ENCODE data around the gene RORC.
"Not testable (repeated sequence)": the region's sequence is repeated elsewhere in the genome, so short reads cannot be mapped to it uniquely, and the experiment has no call there.

Gene RORC

DNA sequence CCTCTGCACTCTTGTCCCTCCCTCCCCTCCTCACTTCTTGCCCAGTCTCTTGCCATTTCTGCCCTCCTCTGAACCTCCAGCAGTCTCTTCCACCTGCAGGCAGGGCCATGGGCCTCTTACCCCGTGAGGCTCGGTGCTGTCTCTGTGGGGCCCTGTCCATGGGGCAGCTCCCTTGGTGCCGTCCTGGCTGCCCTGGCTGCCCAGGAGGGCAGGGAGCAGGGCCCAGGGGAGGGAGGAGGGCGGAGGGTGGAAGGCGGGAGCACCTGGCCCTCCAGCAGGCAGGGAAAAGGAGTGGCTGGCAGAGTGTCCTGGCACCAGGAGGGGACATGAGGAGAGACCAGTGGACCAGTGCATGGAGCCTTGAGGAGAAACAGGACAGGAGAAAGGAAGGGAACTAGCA, at the start of gene RORC:
Gene RORC, minus strand, starts transcription at position 198 of the 400 bp plus-strand sequence. Its CDS starts 38 bp downstream, at position 160.
- H3K36me3 Mint-ChIP-seq, result no peaks in the 10 kb centered on the region
- H3K9me3 Mint-ChIP-seq, result no peaks in the 10 kb centered on the region
- H3K27me3 Mint-ChIP-seq, result no peaks in the 10 kb centered on the region

DNA sequence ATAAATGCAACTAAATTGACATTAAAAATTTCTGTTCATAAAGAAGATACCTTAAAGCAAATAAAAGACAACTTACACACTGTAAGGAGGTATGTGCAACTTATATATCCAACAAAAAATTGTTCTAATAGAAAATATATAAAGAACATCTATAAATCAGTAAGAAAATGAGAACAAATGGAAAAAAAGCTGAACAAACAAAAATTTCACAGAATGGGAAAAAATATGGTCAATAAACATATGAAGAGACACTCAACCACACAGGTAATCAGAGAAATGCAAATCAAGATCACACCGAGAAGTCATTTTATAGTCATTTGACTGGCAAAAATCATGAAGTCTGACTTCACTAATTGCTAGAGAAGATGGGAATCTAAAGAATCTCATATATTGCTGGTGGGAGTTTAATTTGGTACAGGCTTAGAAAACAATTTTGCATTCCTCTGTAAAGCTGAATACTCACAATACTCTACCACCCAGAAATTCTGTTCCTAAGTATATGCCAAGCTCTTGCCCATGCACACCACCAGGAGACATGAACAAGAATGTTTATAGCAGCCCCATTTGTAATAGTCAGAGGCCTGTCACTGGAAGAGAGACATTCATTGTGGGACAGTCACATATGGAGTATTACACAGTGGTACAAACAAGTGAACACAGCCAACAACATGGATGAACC, 44.0 kb upstream of the RORC start:
- Mint-ChIP-seq H3K4me1 (peaks cover 28% of the 10 kb centered on the region), H3K36me3 (peaks cover 16% of the 10 kb centered on the region), H3K4me3 (no peak overlapping the region), H3K27ac (peak overlapping the region; percentile 31), H3K27me3 (no peaks in the 10 kb centered on the region), H3K9me3 (no peaks in the 10 kb centered on the region)

More for the DNA sequence above, at the start of gene RORC:
- H3K27ac Mint-ChIP-seq, result peak within 1 kb of the TSS; percentile 19
- peaks cover 56% of the 10 kb centered on the region for H3K4me1 Mint-ChIP-seq
- H3K4me3 Mint-ChIP-seq, result no peak within 1 kb of the TSS

DNA sequence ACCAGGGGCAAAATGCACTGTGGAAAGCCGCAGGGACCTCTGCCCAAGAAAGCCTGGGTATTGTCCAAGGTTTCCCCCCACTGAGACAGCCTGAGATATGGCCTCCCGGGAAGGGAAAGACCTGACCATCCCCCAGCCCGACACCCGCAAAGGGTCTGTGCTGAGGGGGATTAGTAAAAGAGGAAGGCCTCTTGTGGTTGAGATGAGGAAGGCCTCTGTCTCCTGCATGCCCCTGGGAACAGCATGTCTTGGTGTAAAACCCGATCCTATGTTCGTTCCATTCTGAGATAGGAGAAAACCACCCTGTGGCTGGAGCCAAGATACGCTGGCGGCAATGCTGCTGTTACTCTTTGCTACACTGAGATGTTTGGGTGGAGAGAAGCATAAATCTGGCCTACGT, 41.2 kb upstream of the RORC start:
- peaks cover 13% of the 10 kb centered on the region for H3K36me3 Mint-ChIP-seq
- peaks cover 28% of the 10 kb centered on the region for H3K4me1 Mint-ChIP-seq
- not testable (repeated sequence) for H3K9me3 Mint-ChIP-seq, H3K27me3 Mint-ChIP-seq, H3K4me3 Mint-ChIP-seq
- peak overlapping the region; percentile 84 for H3K27ac Mint-ChIP-seq

DNA sequence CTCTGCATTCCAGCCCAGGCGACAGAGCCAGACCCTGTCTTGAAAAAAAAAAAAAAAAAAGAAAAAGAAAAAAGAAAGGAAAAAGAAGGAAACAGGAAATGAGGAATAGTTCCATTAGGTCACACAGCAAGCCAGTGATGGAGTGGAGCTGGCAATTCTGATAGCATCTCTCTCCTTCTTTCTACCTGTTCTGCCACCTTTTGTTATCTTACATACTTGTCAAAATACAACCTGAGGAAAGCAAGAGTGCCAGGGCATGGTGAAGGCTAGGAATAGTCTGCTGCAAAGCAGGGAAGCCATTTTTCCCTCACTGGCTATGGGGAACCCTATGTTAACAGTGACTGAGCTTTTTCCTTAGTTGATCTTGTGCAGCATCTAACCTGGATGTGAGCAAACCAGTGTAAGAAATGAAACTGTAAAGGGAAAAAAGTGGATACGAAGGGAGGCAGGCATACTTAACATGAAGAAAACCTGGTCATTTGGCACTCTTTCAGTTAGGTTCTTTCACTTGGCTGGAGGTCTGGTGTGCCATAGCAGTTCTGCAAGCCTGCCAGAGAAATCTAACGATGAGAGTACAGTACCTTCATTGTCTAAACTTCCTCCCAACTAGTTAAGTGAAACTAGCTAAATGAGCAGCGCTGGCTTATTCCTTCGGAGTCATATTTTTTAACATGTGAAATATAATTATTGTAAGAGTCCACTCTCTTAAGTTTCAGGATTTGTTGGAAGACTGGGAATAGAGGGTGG, 39.9 kb upstream of the RORC start:
- Mint-ChIP-seq H3K4me1 (peaks cover 26% of the 10 kb centered on the region), H3K27me3 (no peaks in the 10 kb centered on the region), H3K27ac (no peak overlapping the region), H3K9me3 (no peaks in the 10 kb centered on the region), H3K36me3 (peaks cover 13% of the 10 kb centered on the region), H3K4me3 (no peak overlapping the region)

DNA sequence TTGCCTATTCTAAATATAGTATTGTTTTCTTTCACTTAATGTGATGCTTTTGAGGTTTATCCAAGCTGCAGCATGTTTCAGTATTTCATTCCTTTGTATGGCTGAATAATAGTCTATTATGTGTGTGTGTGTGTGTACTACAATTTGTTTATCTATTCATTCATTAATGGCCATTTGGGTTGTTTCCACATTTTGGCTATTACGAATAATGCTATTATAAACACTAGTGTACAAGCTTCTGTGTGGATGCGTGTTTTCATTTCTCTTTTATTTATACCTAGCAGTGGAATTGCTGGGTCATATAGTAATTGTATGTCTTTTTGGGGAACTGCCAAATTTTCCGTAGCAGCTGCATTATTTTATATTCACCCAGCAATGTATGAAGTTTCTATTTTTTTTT, 36.9 kb upstream of the RORC start:
- Mint-ChIP-seq H3K27me3 (no peaks in the 10 kb centered on the region), H3K9me3 (no peaks in the 10 kb centered on the region), H3K27ac (no peak overlapping the region), H3K4me1 (peaks cover 8% of the 10 kb centered on the region), H3K36me3 (peaks cover 5% of the 10 kb centered on the region), H3K4me3 (no peak overlapping the region)

DNA sequence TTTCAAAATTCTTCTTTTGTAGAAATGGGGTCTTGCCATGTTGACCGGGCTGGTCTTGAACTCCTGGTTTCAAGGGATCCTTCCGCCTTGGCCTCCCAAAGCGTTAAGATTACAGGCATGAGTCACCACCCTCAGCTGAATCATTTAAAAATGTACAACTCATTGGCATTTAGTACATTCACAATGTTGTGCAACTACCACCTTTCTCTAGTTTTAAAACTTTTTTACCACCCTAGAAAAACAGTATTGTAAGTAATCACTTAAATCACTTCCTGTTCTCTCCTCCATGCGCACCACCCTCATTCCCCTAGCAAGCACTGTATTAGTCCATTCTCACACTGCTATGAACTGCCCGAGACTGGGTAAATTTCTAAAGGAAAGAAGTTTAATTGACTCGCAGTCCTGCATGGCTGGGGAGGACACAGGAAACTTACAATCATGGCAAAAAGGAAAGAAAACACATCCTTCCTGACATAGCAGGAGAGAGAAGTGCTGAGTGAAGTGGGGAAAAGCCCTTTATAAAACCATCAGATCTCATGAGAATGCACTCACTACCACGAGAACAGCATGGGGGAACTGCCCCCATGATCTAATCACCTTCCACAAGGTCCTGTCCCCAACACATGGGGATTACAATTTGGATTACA, 36.3 kb upstream of the RORC start:
- Mint-ChIP-seq H3K27me3 (no peaks in the 10 kb centered on the region), H3K36me3 (peaks cover under 1% of the 10 kb centered on the region), H3K4me3 (no peak overlapping the region), H3K9me3 (no peaks in the 10 kb centered on the region), H3K27ac (peak overlapping the region; percentile 35), H3K4me1 (peaks cover 8% of the 10 kb centered on the region)

DNA sequence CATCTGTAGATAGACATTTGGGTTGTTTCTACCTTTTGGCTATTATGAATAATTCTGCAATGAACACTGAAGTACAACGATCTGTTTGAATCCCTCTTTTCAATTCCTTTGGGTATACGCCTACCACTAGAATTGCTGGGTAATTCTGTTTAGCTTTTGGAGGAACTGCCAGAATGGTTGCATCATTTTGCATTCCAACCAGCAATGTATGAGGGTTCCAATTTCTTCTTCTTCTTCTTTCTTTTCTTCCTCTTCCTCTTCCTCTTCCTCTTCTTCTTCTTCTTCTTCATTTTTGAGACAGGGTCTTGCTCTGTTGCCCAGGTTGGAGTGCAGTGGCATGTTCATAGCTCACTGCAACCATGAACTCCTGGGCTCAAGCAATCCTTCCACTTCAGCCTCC, 35.7 kb upstream of the RORC start:
- no peaks in the 10 kb centered on the region for H3K9me3 Mint-ChIP-seq

DNA sequence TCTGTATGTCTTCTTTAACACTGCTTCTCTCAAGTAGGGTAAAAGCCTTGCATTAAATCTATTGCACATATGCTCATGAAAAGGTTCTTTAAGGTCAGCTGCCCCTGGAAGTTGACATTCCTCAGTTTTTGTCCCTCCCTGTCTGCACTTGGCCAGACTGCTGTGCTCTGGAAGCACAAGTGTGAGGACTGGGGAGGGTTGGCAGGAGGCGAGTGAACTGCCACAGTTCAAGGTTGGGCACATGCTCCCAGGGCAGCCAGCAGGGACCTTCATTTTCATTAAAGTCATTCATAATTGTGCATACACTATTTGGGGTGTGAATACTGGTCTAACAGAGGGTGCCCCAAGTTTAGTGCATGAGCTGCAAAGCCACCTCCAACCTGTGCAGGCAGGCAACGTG, 32.8 kb upstream of the RORC start:
- Mint-ChIP-seq H3K36me3 (no peaks in the 10 kb centered on the region), H3K9me3 (no peaks in the 10 kb centered on the region), H3K27me3 (no peaks in the 10 kb centered on the region), H3K4me1 (peaks cover 8% of the 10 kb centered on the region), H3K27ac (no peak overlapping the region), H3K4me3 (no peak overlapping the region)

More for the DNA sequence above, 35.7 kb upstream of the RORC start:
- peaks cover 8% of the 10 kb centered on the region for H3K4me1 Mint-ChIP-seq
- H3K27me3 Mint-ChIP-seq, result no peaks in the 10 kb centered on the region
- H3K4me3 Mint-ChIP-seq, result no peak overlapping the region
- H3K36me3 Mint-ChIP-seq, result no peaks in the 10 kb centered on the region
- no peak overlapping the region for H3K27ac Mint-ChIP-seq

DNA sequence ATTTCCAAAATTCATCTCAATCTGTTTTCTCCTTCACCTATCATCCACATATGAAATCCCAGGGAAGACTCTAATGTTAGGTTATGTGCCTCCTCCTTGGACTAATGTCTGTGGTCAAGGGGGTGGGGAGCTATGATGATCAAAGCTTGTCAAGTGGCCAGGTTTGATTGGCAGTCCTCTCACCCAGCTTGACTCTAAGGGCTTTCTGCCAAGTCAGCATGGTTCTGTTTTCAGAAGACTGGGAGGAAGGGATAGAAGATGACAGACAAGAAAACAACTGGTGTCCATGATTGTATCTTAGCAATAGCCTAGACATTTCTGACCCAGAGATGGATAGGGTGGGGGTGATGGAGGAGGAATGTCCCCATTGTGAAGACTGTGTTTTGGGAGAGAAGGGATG, 31.0 kb upstream of the RORC start:
- H3K4me3 Mint-ChIP-seq, result no peak overlapping the region
- H3K27me3 Mint-ChIP-seq, result no peaks in the 10 kb centered on the region
- no peaks in the 10 kb centered on the region for H3K9me3 Mint-ChIP-seq
- H3K4me1 Mint-ChIP-seq, result peaks cover 2% of the 10 kb centered on the region
- no peak overlapping the region for H3K27ac Mint-ChIP-seq
- H3K36me3 Mint-ChIP-seq, result no peaks in the 10 kb centered on the region

DNA sequence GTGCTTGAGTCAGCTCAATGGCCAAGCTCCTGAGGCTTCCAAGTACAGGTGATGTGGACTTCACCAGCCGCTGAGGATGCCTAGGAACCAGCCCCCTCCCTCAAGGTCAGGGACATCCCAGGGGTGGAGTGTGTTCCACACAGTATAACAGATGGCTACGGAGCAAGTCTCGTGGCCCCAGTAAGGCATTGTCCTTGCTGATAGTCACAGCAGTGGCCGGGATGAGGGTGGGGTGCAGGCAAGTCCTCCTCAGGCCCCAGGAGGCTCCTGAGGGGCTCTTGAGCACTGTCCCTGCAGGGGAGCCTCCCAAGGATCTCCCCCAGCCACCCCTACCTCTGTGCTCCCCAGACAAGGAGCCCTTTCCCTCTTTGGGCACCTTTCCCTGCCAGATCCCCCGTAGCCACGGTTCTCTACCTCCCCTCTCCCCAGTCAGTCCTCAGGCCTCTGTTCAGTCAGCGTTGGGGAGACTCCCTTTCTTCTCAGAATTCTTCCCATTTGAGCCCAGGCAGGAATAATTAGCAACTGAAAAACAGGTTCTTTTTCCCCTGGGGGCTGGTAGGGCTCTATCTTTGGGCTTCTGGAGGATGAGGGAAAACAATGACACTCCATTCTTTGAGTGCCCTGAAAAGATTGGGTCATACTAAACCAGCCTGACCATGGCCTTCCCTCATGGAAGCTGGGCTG, 29.0 kb upstream of the RORC start:
- H3K4me3 Mint-ChIP-seq, result no peak overlapping the region
- H3K27ac Mint-ChIP-seq, result no peak overlapping the region
- H3K4me1 Mint-ChIP-seq, result no peaks in the 10 kb centered on the region
- H3K36me3 Mint-ChIP-seq, result no peaks in the 10 kb centered on the region
- H3K9me3 Mint-ChIP-seq, result no peaks in the 10 kb centered on the region
- H3K27me3 Mint-ChIP-seq, result no peaks in the 10 kb centered on the region

DNA sequence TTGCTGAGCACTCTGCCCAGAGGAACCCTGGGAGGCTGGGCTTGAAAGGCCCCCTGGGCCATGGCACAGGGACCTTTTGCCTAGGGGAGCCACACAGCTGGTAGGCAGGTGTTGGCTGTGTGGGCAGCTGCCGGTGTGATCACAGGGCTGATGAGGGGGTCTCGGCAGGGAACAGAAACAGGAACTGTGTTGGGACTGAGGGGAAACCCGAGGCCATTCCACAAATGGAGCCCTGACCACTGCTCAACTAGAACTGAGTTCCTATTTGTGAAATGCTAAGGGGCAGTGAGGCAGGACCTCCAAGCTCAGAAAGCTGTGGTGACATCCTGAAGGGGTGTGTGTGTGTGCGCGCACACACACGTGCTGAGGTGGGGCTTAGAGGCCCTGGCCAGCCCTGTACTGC, 28.3 kb upstream of the RORC start:
- Mint-ChIP-seq H3K36me3 (no peaks in the 10 kb centered on the region), H3K27me3 (no peaks in the 10 kb centered on the region), H3K4me3 (no peak overlapping the region), H3K9me3 (no peaks in the 10 kb centered on the region), H3K4me1 (no peaks in the 10 kb centered on the region), H3K27ac (no peak overlapping the region)

DNA sequence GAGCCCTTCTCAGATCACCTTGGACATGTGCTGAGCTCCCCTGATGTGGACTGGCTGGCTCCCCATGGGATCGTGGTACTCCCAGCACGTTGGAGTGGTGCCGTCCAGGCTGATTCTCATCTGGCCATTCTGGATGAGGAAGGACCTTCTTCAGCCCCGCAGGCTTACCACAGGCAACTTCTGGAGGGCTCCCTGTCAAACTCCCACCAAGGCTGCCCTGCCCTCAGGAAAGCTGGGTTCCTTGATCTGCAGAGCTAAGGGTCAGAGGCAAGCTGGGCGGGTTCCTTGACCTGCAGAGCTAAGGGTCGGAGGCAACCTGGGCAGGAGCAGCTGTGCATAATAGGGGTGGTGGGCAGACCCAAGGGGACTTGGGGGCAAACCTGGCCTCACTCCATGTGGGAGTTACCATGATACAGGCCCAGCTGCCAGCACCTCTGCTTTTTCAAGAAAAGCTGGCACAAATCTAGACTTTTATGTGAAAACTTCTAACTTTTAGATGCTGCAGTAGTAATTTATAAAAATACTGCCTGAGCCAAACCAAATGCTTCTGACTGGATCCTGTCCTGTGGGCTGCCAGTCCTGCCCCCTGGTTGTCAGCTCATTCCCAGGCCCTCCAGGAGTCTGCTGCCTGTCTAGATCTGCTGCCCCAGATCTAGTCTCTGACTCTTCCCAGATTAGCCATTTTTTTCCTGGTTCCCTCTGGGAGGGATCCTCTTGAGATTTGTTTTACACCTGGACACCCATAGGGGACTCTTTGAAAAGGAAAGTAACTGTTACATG, 27.5 kb upstream of the RORC start:
- Mint-ChIP-seq H3K27ac (no peak overlapping the region), H3K9me3 (no peaks in the 10 kb centered on the region), H3K36me3 (no peaks in the 10 kb centered on the region), H3K4me1 (no peaks in the 10 kb centered on the region), H3K4me3 (no peak overlapping the region), H3K27me3 (no peaks in the 10 kb centered on the region)

DNA sequence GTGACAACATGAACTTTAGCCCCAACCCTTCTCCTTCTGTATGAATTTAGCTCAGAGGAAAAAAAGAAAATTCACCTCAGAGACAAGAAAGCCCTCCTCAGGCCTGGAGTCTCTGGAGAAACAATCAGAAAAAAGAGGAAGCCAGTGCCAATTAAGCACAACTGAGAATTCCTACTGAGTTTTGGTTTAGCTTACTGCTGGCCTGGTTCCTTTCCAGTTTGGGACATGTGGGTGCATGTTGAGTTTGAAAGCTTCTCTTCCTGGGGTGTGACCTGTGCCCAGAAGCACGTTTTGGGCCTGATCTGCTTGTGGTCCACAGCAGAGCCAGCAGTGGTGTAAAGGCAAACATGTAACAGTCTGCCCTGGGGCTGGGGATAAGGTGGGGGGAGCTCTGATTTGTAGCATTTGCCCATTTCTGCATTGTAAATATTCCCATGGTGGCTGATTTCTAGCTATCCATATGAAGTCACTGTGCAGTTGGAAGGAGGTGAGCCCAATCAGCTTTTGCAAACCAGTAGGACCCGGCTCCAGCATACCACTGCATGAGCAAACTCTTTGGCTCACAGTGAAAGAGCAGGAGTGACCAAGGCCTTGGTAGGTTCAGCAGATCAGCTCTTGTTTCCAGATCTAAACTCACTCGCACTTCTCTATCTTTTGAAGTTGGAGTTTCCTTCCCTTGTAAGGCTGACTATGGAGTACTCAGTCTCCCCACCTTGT, 26.6 kb upstream of the RORC start:
- Mint-ChIP-seq H3K36me3 (no peaks in the 10 kb centered on the region), H3K4me1 (no peaks in the 10 kb centered on the region), H3K27me3 (no peaks in the 10 kb centered on the region), H3K4me3 (no peak overlapping the region), H3K9me3 (no peaks in the 10 kb centered on the region), H3K27ac (no peak overlapping the region)

DNA sequence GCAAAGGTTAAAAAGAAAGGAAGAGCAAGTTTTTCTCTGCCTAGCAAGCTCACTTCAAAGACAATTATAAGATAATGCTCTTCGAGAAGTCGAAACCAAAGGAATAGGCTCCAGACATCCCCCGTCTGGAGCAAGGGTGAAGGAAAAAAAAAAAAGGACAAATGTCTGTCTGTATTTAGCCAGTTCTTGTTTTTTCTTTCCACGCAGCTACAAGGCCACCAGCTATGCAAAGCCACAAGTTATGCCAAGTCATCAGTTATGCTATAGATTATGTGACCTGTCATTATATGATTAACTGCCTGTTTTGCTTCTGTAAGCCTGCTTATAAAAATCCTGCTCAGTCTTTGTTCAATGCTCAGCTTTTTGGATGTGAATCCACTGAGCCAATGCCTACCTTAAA, 24.3 kb upstream of the RORC start:
- no peaks in the 10 kb centered on the region for H3K36me3 Mint-ChIP-seq
- no peaks in the 10 kb centered on the region for H3K9me3 Mint-ChIP-seq
- no peak overlapping the region for H3K27ac Mint-ChIP-seq
- no peaks in the 10 kb centered on the region for H3K27me3 Mint-ChIP-seq
- H3K4me1 Mint-ChIP-seq, result no peaks in the 10 kb centered on the region
- no peak overlapping the region for H3K4me3 Mint-ChIP-seq

DNA sequence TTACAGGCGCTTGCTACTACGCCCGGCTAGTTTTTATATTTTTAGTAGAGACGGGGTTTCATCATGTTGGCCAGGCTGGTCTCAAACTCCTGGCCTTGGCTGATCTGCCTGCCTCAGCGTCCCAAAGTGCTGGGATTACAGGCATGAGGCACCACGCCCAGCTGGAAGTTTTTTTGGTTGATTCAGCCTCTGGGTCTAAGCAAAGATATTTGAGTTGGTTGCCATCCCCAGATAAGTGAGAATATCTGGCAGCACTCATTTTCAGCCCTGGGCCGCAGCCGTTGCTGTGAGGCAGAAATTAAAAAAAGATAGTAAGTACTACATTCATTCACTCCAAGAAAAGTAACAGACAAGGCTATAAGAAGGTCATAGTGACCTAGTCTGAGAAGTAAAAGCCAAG, 23.9 kb upstream of the RORC start:
- not testable (repeated sequence) for H3K36me3 Mint-ChIP-seq, H3K9me3 Mint-ChIP-seq, H3K27me3 Mint-ChIP-seq, H3K4me3 Mint-ChIP-seq, H3K27ac Mint-ChIP-seq, H3K4me1 Mint-ChIP-seq
